ENCODE results near the gene BBS9.
A peak's percentile ranks its signal among the peaks of the same experiment; 100 is the strongest.
"Not testable (repeated sequence)": the region's sequence is repeated elsewhere in the genome, so short reads cannot be mapped to it uniquely, and the experiment has no call there.

BBS9 gene

DNA sequence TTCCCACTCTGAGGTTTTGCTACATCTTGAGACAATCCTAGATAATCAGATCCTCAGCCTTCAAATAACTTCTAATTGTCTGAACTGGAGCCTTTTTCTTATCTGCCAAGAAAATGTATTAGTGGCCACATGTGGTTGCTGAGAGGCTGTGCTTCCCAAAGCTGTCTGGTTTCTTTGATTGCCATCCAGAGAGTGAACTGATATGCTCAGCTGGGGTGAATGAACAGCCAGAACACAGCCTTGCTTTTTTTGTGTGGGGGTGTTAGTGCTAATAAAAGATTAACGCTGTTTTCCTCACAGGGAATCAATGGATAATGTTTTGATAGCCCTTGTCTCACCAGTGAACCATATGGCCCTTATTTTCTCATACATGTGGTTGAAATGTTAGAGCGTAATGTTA, 66.9 kb downstream of the BBS9 start:
- no peak for DNase-seq (ENCODE audit: low spot score)

DNA sequence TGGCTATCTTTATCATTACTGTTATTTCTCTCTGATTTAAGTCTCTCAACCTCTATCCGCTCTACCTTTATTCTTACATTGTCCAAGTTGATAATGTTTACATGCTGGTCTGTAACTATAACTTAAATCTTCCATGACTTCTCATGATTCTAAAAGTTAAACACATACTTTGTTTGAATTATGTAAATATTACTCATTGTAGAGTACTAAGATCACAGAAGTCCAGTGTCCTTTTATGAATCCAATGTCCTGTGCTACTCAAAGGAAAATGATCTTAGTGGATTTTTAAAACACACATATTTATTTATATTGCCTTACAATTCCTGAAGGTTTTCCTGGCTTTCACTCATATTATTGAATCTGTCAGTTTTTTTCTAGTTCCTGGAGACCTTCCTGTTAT, 70.9 kb downstream of the BBS9 start:
- DNase-seq (ENCODE audit: low spot score), result no peak

DNA sequence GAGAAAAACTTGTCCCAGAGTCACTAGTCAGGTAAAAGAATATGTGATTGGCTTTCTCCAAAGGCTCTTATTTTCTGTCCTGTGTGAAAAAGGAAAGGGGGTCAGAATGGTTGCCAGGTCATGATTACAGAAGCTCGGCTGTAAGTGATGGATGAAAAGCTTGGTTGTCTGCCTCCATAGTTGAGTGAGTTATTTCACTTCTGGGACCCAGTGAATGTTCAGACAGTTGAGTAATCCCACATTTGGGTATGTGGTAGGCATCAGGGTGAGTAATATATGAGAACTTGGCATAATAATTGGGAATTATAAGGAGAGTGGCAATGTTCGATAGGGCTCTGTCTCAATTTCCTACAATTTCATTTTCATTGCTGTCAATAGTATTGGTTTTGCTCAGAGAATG, 72.5 kb downstream of the BBS9 start:
- no peak for DNase-seq (ENCODE audit: low spot score)

DNA sequence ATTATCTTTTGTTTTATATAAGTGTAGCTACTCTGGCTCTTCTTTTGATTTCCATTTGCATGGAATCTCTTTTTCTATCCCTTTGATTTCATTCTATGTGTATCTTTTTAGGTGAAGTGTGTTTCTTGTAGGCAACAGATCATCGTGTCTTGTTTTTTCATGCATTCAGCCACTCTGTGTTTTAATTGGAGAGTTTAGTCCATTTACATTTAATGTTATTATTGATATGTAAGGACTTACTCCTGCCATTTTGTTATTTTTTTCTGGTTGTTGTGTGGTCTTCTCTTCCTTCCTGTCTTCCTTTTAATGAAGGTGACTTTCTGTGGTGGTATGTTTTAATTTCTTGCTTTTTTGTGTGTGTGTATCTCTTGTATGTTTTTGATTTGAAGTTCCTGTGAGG, 81.6 kb downstream of the BBS9 start:
- DNase-seq (ENCODE audit: low spot score), result no peak

DNA sequence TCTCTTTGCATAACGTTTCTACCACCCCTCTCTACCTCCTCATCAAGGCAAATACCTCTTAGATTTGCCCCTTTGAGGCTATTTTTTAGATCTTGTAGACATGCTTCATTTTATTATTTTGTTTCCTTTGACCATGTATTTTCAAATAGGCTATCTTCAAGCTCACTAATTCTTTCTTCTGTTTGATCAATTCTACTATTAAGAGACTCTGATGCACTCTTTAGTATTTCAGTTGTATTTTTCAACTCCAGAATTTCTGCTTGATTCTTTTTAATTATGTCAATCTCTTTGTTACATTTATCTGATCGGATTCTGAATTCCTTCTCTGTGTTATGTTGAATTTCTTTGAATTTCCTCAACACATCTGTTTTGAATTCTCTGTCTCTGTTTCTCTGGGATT, 82.8 kb downstream of the BBS9 start:
- DNase-seq (ENCODE audit: low spot score), result no peak

DNA sequence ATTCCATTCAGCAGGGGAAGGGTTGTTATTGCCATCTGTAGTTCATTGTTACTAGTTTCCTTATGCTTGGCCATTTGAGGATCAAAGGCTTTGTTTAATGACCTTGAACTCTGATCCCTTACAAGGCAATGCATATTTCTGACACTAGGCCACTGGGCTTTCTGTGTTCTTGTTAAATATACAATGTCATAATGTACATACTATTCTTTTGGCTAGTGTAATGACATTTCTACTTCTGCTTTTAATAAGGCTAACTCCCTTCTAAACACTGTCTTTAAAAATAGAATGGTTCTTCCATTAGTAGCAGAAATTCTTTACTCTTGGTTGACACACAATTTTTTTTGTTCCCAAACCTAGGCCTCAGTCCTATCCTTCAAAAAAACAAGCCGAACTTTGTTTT, 86.6 kb downstream of the BBS9 start:
- DNase-seq (ENCODE audit: low spot score), result no peak

DNA sequence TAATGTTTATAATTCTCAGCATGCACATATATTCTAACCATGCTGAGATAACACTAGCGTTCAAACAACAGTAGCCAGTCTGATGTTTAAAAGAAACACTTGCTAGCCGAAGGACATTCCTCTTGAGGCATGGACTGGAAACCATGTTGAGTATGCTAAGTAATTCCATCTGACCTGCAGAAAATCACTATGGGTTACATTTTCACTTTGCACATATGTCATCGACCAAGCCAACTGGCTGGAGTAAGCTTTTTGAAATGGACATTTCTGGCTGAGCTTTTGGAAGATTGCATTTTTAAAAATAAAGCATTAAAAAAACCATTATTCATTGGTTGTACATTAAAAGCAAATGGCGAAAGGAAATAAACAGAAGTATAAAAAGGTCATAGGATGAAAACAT, 88.2 kb downstream of the BBS9 start:
- no peak for DNase-seq (ENCODE audit: low spot score)

DNA sequence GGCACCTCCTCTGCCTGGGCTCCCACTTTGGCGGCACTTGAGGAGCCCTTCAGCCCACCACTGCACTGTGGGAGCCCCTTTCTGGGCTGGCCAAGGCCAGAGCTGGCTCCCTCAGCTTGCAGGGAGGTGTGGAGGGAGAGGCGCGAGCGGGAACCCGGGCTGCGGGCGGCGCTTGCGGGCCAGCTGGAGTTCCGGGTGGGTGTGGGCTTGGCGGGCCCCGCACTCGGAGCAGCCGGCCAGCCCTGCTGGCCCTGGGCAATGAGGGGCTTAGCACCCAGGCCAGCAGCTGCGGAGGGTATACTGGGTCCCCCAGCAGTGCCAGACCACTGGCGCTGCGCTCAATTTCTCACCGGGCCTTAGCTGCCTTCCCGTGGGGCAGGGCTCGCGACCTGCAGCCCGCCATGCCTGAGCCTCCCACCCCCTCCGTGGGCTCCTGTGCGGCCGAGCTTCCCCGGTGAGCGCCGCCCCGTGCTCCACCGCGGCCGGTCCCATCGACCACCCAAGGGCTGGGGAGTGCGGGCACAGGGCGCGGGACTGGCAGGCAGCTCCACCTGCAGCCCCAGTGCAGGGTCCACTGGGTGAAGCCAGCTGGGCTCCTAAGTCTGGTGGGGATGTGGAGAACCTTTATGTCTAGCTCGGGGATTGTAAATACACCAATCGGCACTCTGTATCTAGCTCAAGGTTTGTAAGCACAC, 89.6 kb downstream of the BBS9 start:
- not testable (repeated sequence) for DNase-seq (ENCODE audit: low spot score)

DNA sequence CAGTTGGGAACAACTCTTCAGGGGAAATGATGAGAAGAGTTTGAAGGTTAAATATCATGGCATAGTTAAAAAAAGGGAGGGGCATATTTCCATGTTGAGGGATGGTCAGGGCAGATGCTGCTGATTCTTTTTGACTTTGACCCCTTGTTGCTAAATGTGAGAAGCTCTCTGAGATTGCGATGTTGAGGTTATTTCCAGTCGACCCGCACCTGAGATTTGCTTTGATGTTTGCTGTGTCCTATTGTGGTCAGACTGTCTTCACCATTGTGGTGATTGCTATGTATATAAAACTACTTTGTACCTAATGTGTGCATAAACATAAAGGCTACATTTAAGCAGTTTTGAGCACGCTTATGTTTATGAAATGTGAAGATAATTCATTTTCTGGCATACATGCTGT, 90.9 kb downstream of the BBS9 start:
- DNase-seq (ENCODE audit: low spot score), result no peak

DNA sequence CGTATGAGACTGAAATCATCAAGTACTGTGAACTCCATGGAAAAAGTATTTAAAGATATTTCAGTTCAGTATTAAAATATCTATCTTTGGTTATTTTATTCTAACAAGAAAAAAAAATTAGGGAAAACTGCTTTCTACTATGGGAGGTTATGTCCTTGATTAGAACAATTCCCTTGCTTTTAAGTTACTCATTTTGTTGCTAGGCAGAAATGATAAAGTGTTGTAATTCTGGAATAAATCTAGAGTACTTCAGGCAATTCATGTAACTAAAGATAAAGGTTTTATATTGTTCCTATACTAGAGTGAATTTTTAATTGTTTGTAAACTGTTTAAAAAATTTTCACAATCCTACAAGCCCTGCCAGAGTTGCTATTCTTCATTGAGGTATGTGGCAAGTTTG, 92.0 kb downstream of the BBS9 start:
- DNase-seq (ENCODE audit: low spot score), result no peak

DNA sequence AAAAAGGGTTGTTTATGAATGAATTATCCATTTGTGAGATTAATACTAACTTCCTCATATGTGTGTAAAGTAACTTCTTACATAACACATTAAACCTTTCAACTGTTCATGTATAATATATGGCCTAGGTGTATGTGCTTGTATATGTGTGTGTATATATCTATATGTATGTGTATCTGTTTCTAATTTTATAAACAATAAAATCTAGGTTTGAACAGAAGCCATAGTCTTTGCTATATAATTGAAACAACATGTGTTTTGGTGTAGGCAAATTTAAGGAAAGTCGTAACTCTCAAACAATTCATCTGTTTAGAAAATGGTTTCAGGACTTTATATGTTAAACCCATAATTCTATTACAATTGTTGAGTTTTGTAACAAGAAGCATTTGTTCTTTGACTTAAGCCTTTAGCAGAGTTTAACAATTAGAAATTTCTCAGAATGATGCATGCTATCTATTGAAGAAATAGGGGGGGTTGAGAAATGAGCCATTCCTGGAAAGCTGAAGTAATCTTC, 103.3 kb downstream of the BBS9 start:
- DNase-seq (ENCODE audit: low spot score), result no peak

DNA sequence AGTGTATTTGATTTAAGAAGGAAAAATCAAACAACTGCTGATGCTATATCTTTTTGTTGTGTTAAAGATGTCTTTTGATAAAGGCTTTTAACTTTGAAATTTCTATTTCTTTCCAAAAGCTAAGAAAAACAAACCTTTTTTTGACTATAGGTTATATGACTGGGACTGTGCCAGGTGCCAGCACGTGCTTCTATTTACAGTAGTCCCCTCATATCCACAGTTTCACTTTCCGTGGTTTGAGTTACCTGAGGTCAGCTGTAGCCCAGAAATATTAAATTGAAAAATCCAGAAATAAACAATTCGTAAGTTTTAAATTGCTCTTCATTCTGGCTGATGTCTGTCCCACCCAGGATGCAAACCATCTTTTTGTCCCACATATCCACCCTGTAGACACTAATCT, 104.3 kb downstream of the BBS9 start:
- DNase-seq (ENCODE audit: low spot score), result no peak

DNA sequence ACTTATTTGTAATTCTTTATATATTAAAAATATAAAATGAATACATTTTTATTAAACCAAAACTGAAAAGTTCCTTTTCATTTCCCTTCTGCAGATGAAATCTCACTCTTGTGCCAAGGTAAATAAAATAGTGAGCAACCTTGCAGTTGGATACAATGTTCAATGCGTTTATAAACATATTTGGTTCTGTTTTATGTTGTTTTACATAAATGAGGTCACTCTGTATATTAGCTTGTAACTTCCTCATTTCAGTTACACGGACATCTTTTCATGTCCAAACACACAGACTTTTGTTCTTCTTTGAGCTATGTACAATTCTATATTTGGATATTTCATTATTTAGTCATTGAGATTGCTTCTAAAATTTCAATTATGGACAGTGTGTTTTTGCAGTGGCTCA, 107.7 kb downstream of the BBS9 start:
- DNase-seq (ENCODE audit: low spot score), result no peak

DNA sequence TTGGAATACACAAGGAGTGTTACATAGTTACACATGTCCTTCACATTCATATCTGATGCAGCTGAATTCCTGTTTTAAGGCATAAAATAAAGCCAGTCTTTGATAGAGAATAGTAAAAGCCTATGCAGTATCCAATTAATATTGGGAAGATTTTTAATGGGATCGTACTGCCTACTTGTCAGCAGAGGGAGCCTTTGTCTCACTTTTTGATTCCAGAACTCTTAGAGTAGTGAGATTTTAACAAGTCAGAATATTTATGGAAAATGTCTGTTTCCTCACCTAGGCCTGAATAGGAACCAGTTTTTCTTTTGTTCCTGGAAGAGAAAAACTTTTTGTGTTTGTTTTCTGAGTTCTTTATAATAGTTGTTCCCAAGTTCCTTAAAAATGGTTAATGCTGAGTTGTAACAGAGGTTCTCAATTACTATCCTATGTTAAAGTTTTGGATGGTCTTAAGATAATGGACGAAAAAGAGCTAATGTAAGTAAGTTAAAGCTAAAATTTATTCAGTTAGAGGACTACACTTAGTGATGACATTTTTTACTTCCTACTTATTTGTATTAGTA, 114.0 kb downstream of the BBS9 start:
- peak; percentile 16 for DNase-seq (ENCODE audit: low spot score)

DNA sequence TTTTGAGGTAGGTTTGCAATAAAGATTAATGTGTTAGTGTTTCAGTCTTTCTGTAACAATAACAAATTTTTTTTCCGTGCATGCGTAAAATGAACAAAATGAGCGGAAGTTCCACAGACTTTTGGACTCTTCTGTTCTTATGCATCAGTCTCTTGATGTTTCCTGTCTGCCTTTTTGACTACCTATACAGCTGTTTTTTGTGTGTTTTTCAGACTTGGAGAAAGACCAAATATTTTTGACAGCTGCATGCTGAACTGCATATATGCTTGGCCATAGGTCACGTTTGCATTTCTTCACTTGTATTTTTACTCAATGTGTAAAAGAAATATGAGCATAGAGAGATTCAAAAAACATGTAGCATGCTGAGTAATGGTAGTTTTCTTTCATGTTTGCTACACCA, 119.3 kb downstream of the BBS9 start:
- DNase-seq (ENCODE audit: low spot score), result no peak

DNA sequence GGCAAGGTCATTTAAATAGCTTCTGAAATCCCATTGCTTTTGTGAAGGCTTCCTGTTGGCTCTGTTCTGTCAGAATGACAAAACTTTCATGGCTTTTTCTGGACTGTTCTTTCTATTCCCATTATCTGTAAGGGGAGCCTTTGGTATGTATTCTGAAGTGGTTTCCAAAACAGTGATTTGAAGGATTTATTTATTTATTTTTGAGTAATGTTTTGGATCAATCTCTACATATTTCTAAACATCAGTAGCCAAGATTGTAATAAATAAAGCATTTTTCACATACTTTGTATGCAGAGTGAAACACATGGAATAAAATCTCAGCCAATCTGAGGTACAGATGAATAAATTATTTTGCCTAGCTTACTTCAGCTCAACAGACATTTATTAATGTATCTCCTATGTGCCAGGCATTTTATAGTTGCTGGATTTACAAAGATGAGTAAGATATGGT, 121.1 kb downstream of the BBS9 start:
- DNase-seq (ENCODE audit: low spot score), result no peak

DNA sequence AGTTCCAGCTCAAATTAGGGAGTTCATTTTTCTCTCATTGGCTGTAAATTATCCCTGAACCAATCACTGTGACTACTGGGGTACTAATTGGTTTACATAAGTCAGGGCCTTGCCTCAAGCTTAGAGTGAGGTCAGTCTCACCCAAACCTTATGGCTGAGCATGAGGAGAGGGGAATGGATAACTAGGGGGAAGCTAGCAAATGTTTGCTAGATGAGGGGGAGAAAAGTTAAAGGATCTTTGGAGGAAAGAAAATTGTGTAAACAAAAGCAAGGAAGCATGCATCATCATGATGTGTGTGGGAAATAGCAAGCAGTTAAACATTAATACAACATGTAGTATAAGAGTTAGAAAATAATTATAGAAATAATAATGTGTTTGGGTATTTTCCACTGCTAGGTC, 121.9 kb downstream of the BBS9 start:
- no peak for DNase-seq (ENCODE audit: low spot score)

DNA sequence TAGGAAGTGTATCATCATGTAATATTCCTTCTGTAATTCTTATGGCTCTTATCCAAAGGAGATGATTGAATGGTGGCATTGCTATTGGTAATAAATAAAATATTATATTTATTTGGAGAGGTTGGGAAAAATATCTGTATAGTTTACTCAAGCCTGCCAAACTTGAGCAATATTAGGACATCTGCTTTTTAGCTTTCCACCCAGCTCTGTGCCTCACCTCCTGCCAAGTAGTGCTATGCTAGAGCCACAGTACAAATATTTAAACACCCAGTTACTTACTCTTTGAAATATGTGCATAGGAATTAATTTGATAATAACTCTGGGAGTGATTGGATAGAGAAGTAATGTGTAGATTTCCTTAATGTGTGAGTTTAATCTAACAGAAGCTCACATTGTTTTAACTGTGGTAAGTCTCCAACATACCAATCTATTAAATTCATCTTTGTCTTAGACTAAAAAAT, 129.2 kb downstream of the BBS9 start:
- DNase-seq (ENCODE audit: low spot score), result no peak

DNA sequence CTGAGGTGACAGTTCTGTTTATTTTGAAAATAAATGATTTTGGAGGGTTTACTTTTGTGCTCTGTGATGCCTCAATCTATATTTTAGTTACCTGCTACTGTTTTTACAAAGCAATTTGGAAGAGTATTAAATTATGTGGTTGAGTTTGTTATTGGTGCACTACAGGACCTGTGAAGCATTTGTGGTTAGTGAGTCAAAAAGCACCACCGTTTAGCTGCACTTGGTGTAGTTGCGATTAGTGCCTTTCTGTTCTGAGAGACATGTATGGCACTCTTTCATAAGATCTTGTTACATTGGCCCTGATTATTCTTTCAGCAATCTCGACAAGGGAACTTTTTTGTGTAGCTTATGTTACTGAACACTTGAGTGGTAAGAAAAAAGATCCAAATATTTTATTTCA, 132.2 kb downstream of the BBS9 start:
- DNase-seq (ENCODE audit: low spot score), result no peak

DNA sequence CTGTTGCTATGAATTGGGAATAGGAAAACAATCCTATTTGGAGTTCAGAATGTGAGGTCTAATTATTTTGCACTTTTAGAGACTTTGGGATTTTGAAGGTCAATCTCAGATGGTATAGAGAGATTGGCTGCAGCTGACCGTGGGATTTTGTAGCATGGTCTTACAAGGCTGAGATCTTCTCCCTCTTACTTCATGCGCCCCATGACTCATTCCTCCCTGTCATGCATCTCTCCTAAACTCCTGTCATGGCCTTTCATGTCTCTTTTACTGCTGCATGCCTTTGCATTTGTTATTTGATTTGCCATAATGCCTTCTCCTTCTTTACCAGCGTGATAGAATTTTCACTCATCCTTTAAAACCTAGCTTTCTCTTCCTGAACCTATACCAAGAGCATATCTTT, 133.1 kb downstream of the BBS9 start:
- DNase-seq (ENCODE audit: low spot score), result no peak

DNA sequence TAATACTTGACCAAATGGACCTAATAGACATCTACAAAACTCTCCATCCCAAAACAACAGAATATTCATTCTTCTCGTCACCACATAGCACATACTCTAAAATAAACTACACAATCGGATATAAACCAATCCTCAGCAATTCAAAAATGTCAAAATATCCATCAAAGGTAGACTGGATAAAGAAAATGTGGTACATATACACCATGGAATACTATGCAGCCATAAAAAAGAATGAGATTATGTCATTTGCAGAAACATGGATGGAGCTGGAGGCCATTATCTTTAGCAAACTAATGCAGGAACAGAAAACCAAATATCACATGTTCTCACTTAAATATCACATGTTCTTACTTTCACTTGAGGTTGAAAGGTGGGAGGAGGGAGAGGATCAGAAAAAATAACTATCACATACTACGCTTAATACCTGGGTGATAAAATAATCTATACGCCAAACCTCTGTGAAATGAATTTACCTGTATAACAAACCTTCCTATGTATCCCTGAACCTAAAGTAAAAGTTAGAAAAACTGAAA, 142.5 kb downstream of the BBS9 start:
- not testable (repeated sequence) for DNase-seq (ENCODE audit: low spot score)

DNA sequence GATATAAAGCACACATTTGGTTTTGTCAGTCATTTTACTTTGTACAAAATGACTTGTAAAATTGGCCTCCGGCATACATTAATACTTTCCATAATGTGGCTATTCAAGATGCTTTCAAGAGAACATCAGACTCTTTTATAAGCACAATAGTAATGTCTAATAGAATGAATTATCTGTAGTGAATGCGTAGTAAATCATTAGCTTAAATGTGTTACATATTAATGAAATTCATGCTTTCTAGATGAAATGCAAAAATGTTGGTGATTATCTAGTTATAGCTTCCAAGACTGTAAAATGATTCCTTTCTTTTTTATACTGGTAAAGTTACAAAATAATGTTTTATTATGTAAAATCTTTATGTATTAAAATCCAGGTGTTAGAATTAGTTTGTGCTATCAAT, 144.0 kb downstream of the BBS9 start:
- no peak for DNase-seq (ENCODE audit: low spot score)

DNA sequence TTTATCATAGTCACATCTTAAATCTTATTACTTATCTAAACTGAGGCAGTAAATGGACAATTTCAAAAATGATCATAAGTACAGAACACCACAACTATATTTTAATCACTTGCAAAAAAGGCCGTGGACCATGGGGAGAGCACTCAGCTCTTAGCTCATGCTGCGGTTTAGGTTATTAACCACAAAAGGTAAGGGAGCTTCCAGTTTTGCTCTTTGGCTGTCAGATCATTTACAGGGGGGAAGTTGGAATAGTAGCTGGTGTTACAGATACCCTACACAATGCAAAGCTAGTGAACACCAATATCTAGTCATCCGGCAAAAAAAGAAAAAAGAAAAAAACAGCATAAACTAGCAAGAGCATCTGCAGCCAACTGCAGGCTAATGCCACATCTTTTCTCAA, 147.0 kb downstream of the BBS9 start:
- no peak for DNase-seq (ENCODE audit: low spot score)

DNA sequence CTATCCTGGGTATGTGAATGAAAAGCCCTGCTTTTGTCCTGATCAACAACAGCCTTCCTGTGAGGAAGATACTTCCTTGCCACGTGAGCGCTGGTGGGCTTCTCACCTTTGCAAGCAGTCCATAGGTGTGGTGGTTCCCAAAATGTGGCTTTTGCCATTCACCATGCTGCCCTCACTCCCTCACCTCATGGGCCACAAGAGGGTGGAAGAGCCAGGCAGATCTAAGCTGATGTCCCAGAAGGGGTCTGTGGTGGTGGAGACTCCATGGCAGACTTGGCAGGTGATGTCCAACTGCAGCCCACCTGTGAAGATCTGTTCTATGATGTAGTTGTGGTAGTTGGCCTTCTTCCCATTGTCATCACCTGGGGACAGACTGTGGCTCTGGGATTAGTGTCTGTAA, 147.4 kb downstream of the BBS9 start:
- DNase-seq (ENCODE audit: low spot score), result no peak
